GM19043 (cell line): Measurements from ENCODE around the gene TAF15.

Experiments
- ATAC-seq: cut with Tn5 transposase; IDR thresholded peaks from one replicate; pipeline ENCODE4 v1.9.1; 2021; ENCODE audit warnings: low read depth; ENCODE audit not compliant: unreplicated experiment

The TAF15 gene

DNA sequence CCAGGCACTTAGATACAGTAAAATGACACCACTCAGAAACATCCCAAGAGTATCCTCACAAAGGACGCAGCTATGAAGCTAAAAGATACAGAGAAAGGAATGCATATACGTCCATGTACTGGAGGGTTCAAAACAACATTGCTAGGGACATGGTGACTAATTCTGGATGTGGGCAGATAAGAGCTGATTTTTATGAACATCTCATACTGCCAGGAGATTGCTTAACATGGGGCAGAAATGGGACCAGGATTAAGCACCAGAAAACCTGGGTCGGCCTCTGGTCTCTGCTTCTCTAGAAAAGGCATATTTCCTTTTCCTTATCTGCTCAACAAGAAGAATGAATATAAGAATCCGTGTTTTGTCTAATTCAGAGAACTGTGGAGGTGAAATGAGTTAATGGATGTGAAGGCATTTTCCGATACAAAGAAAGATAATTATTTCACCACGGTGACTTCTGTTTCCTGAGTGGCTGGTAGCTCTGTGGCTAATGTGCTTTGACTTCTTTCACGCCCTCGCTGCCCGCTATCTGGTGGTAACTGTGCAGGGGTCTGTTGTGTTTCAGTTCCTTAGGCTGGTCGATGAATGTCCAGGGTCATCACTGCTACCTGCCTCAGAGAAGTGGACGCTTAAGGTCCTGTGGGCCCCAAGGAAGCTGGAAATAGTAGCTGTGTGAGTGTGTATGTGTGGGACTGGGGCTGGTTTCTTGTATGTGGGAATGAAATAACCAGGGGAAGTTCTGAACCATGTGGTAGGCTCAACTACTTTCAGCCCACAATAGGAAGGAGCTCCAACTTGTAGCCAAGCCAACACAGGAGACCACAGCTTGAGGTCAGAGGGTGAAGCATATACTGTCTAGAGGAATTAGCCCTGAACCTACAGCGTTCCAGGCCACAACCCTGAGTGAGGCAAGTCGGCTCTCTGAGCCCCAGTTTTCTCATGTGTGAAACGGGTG is 86.6 kb downstream of the TAF15 start:
- no peak for ATAC-seq
